Central memory CD8-positive, alpha-beta T cell (primary cell): ENCODE data around the gene IPO11.

Experiments used
- ATAC-seq: fragments of 150-1000 bp; cut with Tn5 transposase; replicated peaks from 2 replicates; pipeline ENCODE4 v1.10.0; 2022; ENCODE audit warnings: mild to moderate bottlenecking, moderate FRiP score, moderate number of reproducible peaks; ENCODE audit not compliant: poor library complexity, severe bottlenecking; ENCODE audit errors: extremely low read depth
- DNase-seq, 2 donors: peaks; one replicate each; pipeline ENCODE4 v3.0.0; 2021; ENCODE audit warnings: low spot score in 2 of 2
- H3K27ac Mint-ChIP-seq: one replicate; pipeline ENCODE4 v1.8.0; 2022; ENCODE audit warnings: low read depth, mild to moderate bottlenecking, moderate library complexity, mixed read lengths
- H3K27me3 Mint-ChIP-seq: one replicate; pipeline ENCODE4 v1.8.0; 2022; ENCODE audit warnings: mixed read lengths
- H3K36me3 Mint-ChIP-seq: one replicate; pipeline ENCODE4 v1.8.0; 2022; ENCODE audit warnings: mild to moderate bottlenecking, moderate library complexity, mixed read lengths; ENCODE audit not compliant: insufficient read depth
- H3K4me1 Mint-ChIP-seq: one replicate; pipeline ENCODE4 v1.8.0; 2022; ENCODE audit warnings: mixed read lengths
- H3K4me3 Mint-ChIP-seq: one replicate; pipeline ENCODE4 v1.8.0; 2022; ENCODE audit warnings: mild to moderate bottlenecking, moderate library complexity, mixed read lengths
- H3K9me3 Mint-ChIP-seq: one replicate; pipeline ENCODE4 v1.8.0; 2022; ENCODE audit warnings: mixed read lengths

IPO11 gene

DNA sequence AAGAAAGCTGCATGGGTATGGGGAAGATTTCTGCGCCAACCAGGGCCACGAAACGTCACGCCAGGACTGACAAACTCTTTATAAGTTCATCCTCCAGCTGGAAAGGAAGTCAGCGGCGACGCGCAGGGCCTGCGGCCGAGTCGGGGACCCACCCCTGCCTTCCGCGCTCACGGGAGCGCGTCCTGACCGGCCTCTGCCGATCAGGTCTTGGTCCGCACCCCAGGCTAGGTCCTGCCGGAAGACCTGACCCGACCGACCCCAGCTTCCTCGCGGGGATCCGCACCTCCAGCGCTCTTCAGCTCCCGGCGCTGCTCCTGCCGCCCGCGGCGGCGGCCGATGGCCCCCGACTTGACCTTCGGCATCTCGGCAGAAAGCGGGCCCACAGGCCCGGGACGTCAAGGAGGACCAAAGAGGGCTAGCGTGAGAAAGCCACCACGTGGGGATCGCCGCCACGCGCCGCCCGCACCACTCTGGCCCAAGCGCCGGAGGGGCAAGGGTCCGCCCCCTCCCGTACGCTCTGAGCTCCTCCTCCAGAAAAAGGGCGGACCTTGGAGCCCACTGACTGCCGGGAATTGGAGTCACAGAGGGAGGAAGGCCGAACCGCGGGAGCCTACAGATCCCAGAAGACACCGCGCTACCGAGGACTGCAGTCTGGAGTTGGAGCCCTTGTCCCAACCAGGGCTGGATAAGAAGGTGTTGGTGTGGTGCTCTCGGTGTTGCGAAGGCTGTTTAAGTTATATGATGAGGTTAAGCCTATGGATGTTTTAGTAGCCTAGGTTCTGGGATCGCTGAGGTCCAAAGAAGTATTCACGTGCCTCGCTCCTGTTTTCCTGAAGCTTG, 8.9 kb upstream of the IPO11 start, which contains the start of gene DIMT1:
Gene DIMT1 (minus strand): TSS at position 495 of the 840 bp plus-strand sequence. CDS start 133 bp downstream, at position 362.
- peak; percentile 99 for ATAC-seq
- H3K4me3 Mint-ChIP-seq = peak within 1 kb of the TSS; percentile 97

DNA sequence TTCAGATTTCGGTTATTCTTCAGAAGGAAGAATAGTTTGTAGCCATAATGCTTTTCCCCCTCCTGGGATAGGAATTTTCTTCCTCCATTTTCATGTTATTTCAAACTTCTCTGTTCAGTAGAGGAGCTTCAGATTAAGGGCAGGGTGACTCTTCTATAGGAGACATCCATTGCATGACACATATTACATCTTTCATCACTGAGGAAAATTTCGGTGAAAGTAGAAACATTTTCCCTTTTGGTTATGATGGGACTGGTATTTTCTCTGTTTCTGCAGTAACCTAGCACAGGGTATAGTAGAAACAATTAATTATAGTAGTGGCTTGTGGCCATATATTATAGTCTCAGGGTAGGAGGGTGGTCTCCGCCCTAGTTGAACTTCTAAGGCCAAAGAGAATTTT, 1.1 kb downstream of the IPO11 start:
- Mint-ChIP-seq H3K27me3 (no peaks in the 10 kb centered on the region), H3K4me3 (peak overlapping the region; percentile 90), H3K36me3 (peaks cover 16% of the 10 kb centered on the region), H3K27ac (peak overlapping the region; percentile 93), H3K4me1 (peaks cover 32% of the 10 kb centered on the region), H3K9me3 (no peaks in the 10 kb centered on the region)
- no peak for DNase-seq
- no peak for ATAC-seq

More for the DNA sequence above, 8.9 kb upstream of the IPO11 start, which contains the start of gene DIMT1:
- Mint-ChIP-seq H3K4me1 (peaks cover 25% of the 10 kb centered on the region), H3K9me3 (no peaks in the 10 kb centered on the region), H3K36me3 (peaks cover 33% of the 10 kb centered on the region), H3K27ac (peak within 1 kb of the TSS; percentile 94), H3K27me3 (no peaks in the 10 kb centered on the region)
- peak; percentile 83 to 86 for DNase-seq

DNA sequence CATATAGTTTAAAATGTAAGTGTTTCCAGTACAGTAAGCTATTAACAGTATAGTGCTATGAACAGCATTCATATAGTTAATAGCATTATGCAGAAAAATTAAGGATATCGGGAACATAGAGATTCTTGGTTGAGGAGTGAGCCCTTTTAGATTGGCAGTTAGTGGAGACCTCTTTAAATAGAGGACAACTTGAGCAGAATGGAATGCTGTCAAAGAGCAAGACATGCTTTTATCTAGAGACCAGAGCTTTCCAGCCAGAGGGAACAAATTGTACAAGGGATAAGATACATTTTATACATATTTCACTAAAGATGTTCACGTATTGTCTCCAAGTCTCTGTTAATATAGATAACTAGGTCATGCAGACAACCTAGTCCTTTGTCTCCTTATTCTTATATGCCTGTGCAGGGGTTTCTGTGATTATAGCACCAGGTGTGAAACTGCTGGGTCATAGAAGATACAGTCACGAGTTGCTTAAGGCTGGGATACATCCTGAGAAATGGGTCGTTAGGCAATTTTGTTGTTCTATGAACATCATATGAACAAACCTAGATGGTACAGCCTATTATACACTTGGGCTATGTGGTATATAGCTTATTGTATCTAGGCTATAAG, 6.0 kb downstream of the IPO11 start:
- Mint-ChIP-seq H3K27ac (no peak overlapping the region), H3K4me1 (peaks cover 34% of the 10 kb centered on the region), H3K36me3 (peaks cover 6% of the 10 kb centered on the region), H3K4me3 (no peak overlapping the region), H3K27me3 (no peaks in the 10 kb centered on the region), H3K9me3 (no peaks in the 10 kb centered on the region)
- ATAC-seq (no peak), DNase-seq (no peak)

DNA sequence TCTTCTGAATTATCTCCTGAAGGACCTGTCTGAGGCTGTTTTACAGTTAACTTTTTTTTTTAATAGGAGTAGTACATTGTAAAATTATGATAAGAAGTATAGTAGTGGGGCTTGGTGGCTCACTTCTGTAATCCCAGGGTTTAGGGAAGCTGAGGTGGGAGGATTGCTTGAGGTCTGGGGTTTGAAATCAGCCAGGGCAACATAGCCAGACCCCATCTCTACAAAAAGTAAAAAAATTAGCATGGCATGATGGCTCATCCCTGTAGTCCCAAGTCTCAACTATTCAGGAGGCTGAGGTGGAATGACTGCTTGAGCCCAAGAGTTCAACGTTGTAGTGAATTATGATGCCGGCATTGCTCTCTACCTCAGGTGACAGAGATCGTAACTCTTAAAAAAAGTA, 7.0 kb downstream of the IPO11 start:
- Mint-ChIP-seq H3K4me1 (peaks cover 31% of the 10 kb centered on the region), H3K36me3 (peaks cover 6% of the 10 kb centered on the region), H3K4me3 (no peak overlapping the region), H3K27ac (no peak overlapping the region), H3K27me3 (no peaks in the 10 kb centered on the region), H3K9me3 (no peaks in the 10 kb centered on the region)
- no peak for ATAC-seq
- no peak for DNase-seq

DNA sequence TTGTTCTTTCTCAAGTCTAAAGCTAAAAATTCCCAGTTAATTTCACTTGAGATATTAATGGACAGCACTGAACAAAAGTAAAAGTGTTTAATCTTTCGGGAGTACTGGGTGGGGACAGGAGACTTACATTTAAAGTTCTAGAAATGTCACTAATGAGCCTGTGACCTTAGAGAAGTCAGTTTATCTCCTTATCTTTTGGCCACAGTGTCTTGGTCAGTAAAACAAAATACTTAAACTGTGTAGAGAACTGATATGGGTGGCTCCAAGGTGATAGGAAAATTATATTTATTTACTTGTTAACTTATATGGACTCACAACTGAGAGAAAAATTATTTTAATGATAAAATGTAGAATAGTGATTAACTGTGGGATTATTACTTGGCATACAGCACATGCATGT, 8.9 kb downstream of the IPO11 start:
- no peak overlapping the region for H3K4me3 Mint-ChIP-seq
- no peaks in the 10 kb centered on the region for H3K27me3 Mint-ChIP-seq
- no peak overlapping the region for H3K27ac Mint-ChIP-seq
- ATAC-seq = no peak
- no peaks in the 10 kb centered on the region for H3K9me3 Mint-ChIP-seq
- DNase-seq = no peak
- H3K36me3 Mint-ChIP-seq = peaks cover 8% of the 10 kb centered on the region
- H3K4me1 Mint-ChIP-seq = peaks cover 26% of the 10 kb centered on the region

DNA sequence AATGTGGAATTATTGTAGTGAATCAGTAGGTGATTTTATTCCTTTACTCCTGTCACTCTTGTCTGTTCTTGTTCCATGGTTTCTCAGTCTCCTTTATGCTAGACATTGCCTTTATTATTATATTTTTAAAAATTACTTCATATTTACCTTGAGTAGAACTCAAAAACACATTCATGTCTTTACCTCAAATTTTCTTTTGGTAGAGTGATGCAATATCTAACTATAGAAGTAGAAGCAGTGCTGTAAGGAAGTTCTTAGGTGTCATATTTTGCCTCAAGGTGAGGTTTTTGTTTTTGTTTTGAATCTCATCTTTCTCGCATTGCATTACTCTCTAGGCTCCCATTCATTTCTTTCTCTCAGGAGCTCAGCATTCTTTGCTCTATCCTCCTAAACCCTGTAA, 12.2 kb downstream of the IPO11 start:
- ATAC-seq (no peak), DNase-seq (no peak)
- no peaks in the 10 kb centered on the region for H3K9me3 Mint-ChIP-seq
- no peaks in the 10 kb centered on the region for H3K27me3 Mint-ChIP-seq
- H3K27ac Mint-ChIP-seq = no peak overlapping the region
- peaks cover 13% of the 10 kb centered on the region for H3K4me1 Mint-ChIP-seq
- peaks cover 2% of the 10 kb centered on the region for H3K36me3 Mint-ChIP-seq
- H3K4me3 Mint-ChIP-seq = no peak overlapping the region

DNA sequence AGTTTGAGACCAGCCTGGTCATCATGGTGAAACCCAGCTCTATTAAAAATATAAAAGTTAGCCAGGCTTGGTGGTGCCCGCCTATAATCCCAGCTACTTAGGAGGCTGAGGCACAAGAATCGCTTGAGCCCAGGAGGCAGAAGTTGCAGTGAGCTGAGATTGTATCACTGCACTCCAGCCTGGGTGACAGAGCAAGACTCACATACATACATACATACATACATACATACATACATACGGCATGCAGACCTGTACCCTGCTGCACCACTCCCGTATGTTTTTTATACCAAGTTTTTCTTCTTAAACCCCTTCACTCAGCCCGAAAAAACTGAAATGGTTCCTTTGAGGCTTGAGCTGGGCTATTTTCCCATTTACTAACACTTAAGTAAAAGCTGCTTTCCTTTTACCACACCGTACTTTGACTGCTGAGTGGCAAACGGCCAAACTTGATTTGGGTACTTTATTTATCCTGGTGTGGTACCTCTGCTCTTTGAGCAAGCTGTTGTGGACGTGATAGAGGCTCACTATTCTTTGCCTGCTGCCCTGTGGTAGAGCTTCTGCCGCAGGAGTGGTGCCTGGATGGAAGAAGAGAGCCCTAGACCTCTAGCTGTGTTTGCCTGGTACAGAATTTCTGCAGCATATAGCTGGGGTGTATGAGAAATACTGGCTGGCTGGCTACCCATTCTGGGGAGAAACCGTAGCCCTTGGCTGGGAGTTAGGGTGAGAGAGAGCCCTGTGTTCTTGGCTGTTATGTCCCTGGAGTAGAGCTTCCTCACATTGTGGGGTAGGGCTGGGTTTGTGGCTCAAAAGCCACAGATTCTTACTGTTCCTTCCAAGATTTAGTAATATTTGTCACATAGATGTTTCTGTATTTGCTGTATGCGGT, 19.4 kb downstream of the IPO11 start:
- ATAC-seq (no peak), DNase-seq (no peak)

DNA sequence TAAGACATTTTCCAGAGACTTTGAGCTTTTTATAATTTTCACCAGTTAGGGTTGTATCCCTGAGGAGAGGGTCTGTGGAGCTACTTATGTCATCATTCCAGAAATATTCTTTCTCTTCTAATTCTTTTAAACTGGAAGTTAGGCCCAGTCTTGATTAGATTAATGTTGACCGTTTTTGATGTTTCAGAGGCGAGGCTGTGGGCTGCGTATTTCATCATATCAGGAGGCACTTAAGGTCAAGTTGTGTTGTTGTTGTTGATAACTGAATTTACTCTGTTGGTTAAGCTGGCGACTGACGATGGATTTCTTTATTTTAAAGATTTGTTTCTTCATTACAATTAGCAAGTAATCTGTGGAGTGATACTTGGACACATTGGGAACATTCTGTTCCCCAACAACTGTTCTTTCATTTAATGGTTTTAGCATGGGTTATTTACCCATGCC, 20.1 kb downstream of the IPO11 start:
- no peak for ATAC-seq
- H3K27ac Mint-ChIP-seq = peak overlapping the region; percentile 44
- H3K9me3 Mint-ChIP-seq = no peaks in the 10 kb centered on the region
- peaks cover 4% of the 10 kb centered on the region for H3K36me3 Mint-ChIP-seq
- DNase-seq = no peak
- H3K4me3 Mint-ChIP-seq = no peak overlapping the region
- H3K27me3 Mint-ChIP-seq = no peaks in the 10 kb centered on the region
- peaks cover 33% of the 10 kb centered on the region for H3K4me1 Mint-ChIP-seq

More for the DNA sequence above, 19.4 kb downstream of the IPO11 start:
- Mint-ChIP-seq H3K4me3 (no peak overlapping the region), H3K27ac (no peak overlapping the region), H3K4me1 (peaks cover 34% of the 10 kb centered on the region), H3K9me3 (no peaks in the 10 kb centered on the region), H3K27me3 (no peaks in the 10 kb centered on the region), H3K36me3 (peaks cover 4% of the 10 kb centered on the region)

DNA sequence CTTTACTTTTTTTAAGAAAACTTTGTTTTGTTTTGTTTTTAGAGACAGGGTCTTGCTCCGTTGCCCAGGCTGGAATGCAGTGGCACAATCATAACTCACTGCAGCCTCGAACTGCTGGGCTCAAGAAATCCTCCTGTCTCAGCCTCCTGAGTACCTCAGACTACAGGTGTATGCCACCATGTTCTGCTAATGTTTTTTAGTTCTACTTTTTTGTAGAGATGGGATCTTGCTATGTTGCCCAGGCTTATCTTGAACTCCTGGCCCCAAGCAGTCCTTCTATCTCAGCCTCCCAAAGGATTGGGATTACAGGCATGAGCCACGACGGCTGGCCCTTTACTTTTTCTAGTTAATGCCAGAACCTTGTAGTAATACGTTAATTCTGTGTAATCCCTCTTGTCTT, 36.0 kb downstream of the IPO11 start:
- Mint-ChIP-seq H3K4me3 (no peak overlapping the region), H3K27me3 (no peaks in the 10 kb centered on the region), H3K27ac (no peak overlapping the region), H3K36me3 (peaks cover 26% of the 10 kb centered on the region), H3K9me3 (no peaks in the 10 kb centered on the region), H3K4me1 (no peaks in the 10 kb centered on the region)
- ATAC-seq (no peak), DNase-seq (no peak)

DNA sequence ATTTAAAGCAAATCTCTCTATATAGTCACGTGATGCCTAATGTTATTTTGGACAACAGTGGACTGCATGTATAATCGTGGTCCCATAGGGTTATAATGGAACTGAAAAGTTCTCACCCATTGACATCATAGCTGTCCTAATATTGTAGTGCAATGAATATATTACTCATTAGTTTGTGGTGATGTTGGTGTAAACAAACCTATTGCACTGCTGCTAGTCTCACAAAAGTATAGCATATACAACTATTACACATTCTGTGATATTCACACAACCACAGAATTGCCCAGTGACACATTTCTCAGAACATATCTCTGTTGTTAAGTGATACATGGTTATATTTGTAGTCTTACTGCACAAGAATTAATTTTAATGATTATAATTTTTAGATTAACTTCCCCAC, 37.7 kb downstream of the IPO11 start:
- Mint-ChIP-seq H3K9me3 (no peaks in the 10 kb centered on the region), H3K27ac (no peak overlapping the region), H3K4me3 (no peak overlapping the region), H3K27me3 (no peaks in the 10 kb centered on the region), H3K4me1 (no peaks in the 10 kb centered on the region), H3K36me3 (peaks cover 31% of the 10 kb centered on the region)
- ATAC-seq (no peak), DNase-seq (no peak)

DNA sequence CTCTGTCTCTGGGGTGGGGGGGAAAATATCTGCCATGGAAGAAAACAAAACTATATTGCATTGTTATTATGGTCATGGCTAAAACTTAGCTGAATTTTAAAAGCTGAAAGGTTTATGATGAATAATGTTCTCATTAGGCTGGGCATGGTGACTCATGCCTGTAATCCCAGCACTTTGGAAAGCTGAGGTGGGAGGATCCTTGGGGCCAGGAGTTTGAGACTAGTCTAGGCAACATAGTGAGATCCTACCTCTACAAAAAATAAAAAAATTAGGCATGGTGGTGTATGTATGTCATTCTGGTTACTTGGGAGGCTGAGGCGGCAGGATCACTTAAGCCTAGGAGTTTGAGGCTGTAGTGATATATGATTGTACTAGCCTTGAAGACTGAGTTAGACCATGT, 44.5 kb downstream of the IPO11 start:
- H3K27me3 Mint-ChIP-seq = no peaks in the 10 kb centered on the region
- no peak for DNase-seq
- peaks cover 13% of the 10 kb centered on the region for H3K36me3 Mint-ChIP-seq
- peaks cover 4% of the 10 kb centered on the region for H3K4me1 Mint-ChIP-seq
- no peak overlapping the region for H3K4me3 Mint-ChIP-seq
- no peak overlapping the region for H3K27ac Mint-ChIP-seq
- ATAC-seq = no peak
- no peaks in the 10 kb centered on the region for H3K9me3 Mint-ChIP-seq

DNA sequence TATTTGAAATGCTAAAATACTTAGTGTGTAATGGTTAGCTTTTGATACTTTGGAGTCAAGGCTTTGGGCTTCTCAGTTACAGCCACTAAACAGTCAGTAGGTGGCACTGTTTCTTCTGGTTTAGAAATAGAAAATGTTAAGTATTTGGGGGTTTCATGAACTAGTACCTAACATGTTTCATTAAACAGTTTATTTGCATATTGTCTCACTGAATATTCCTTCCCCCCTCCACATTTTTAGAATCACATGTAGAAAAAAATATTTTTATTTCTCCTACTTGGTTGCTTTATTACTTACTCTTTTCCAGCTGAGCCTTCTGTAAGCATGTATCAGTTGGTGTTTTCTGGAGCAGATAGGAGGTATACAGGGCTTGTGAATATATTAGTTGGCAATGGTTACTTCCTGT, 48.0 kb downstream of the IPO11 start:
- H3K4me1 Mint-ChIP-seq = peaks cover 4% of the 10 kb centered on the region
- no peak for DNase-seq
- no peaks in the 10 kb centered on the region for H3K27me3 Mint-ChIP-seq
- no peak overlapping the region for H3K27ac Mint-ChIP-seq
- H3K4me3 Mint-ChIP-seq = no peak overlapping the region
- H3K36me3 Mint-ChIP-seq = peaks cover 3% of the 10 kb centered on the region
- H3K9me3 Mint-ChIP-seq = no peaks in the 10 kb centered on the region
- ATAC-seq = no peak
